Stomach smooth muscle (tissue), 2 donors: ENCODE data around the gene PTPN7.

ENCODE experiments used
- H3K27ac ChIP-seq: one replicate; pipeline ENCODE4 v1.7.0; 2013; ENCODE audit warnings: mild to moderate bottlenecking, low read length, inconsistent platforms
- H3K27me3 ChIP-seq, 2 donors: one replicate each; pipeline ENCODE4 v1.7.0; 2013; ENCODE audit warnings: low read length in 2 of 2; ENCODE audit not compliant: insufficient read depth in 2 of 2, control insufficient read depth in 1 of 2
- H3K36me3 ChIP-seq, 2 donors: one replicate each; pipeline ENCODE4 v1.7.0; 2013; ENCODE audit warnings: low read length in 2 of 2; ENCODE audit not compliant: control insufficient read depth in 2 of 2, insufficient read depth in 2 of 2
- H3K4me1 ChIP-seq: one replicate; pipeline ENCODE4 v1.7.0; 2013; ENCODE audit warnings: low read length; ENCODE audit not compliant: control insufficient read depth, insufficient read depth
- H3K4me3 ChIP-seq, 2 donors: one replicate each; pipeline ENCODE4 v1.7.0; 2013; ENCODE audit warnings: low read length in 2 of 2
- H3K9ac ChIP-seq, 2 donors: one replicate each; pipeline ENCODE4 v1.7.0; 2013; ENCODE audit warnings: low read length in 2 of 2, mild to moderate bottlenecking in 1 of 2
- H3K9me3 ChIP-seq, 2 donors: one replicate each; pipeline ENCODE4 v1.7.0; 2013; ENCODE audit warnings: low read length in 2 of 2; ENCODE audit not compliant: control insufficient read depth in 2 of 2
- donor health status: healthy.
- donor health status: Pancreatic carcinoma.

PTPN7 gene

GRCh38 chr1:202101184-202101583 lies 59.2 kb downstream of the PTPN7 start:
- Histone ChIP-seq H3K4me3 (no peak overlapping the region), H3K4me1 (no peaks in the 10 kb centered on the region), H3K27ac (no peak overlapping the region), H3K9me3 (no peaks in the 10 kb centered on the region), H3K36me3 (no peaks in the 10 kb centered on the region), H3K27me3 (no peaks in the 10 kb centered on the region), H3K9ac (no peak overlapping the region)
